ENCODE measurements around the gene BRIP1. TPM values are rescaled to one million over a fixed set of nuclear protein-coding genes. Genes with fewer than 3 reads are reported as not detected.
"Not testable (repeated sequence)": the region's sequence is repeated elsewhere in the genome, so short reads cannot be mapped to it uniquely, and the experiment has no call there.

The BRIP1 gene
- total and polyA plus RNA-seq, 3 donors from 2014 or later, result 7.5 to 10.6 (median 10.5) TPM

GRCh38 chr17:61828694-61829093 lies 34.6 kb downstream of the BRIP1 start:
- no peaks in the 10 kb centered on the region for H3K4me1 ChIP-seq
- 97 to 98% methylated on average over 1 of the region's 1 CpG for WGBS, 2 donors
- intact Hi-C loops (cut with DNase I; ENCODE audit: low total_unique reads), result no loop called here
- no peaks in the 10 kb centered on the region for H3K27me3 ChIP-seq
- H3K4me3 ChIP-seq, result no peak overlapping the region
- no peak for DNase-seq
- H3K27ac ChIP-seq, result no peak overlapping the region
- no peaks in the 10 kb centered on the region for H3K36me3 ChIP-seq (ENCODE audit: low read depth, missing control alignments)
- no peak for TF ChIP-seq POLR2A (IDR thresholded peaks at IDR 0.05)
- no peak for TF ChIP-seq CTCF (IDR thresholded peaks at IDR 0.05)
- H3K9me3 ChIP-seq, result no peaks in the 10 kb centered on the region

GRCh38 chr17:61827649-61828395 lies 35.5 kb downstream of the BRIP1 start:
- Histone ChIP-seq H3K27ac (no peak overlapping the region), H3K36me3 (ENCODE audit: low read depth, missing control alignments) (no peaks in the 10 kb centered on the region), H3K9me3 (no peaks in the 10 kb centered on the region), H3K4me1 (no peaks in the 10 kb centered on the region), H3K4me3 (no peak overlapping the region), H3K27me3 (no peaks in the 10 kb centered on the region)
- no peak for DNase-seq
- 92 to 97% methylated on average over 8 of the region's 8 CpGs for WGBS, 2 donors
- no peak for TF ChIP-seq CTCF (IDR thresholded peaks at IDR 0.05)
- TF ChIP-seq POLR2A (IDR thresholded peaks at IDR 0.05), result no peak
- intact Hi-C loops (cut with DNase I; ENCODE audit: low total_unique reads), result no loop called here

GRCh38 chr17:61826866-61827265 lies 36.5 kb downstream of the BRIP1 start:
- H3K4me3 ChIP-seq; H3K27ac ChIP-seq; H3K36me3 ChIP-seq (ENCODE audit: low read depth, missing control alignments); intact Hi-C loops (cut with DNase I; ENCODE audit: low total_unique reads); H3K4me1 ChIP-seq; DNase-seq; H3K9me3 ChIP-seq; H3K27me3 ChIP-seq: not testable (repeated sequence)
- WGBS, 2 donors, result 100% methylated on average over 1 of the region's 1 CpG

- intact Hi-C loops (cut with DNase I; ENCODE audit: low total_unique reads), result not testable (repeated sequence)
Observed at GRCh38 chr17:61826198-61826597, 37.1 kb downstream of the BRIP1 start.

GRCh38 chr17:61825448-61826137 lies 37.7 kb downstream of the BRIP1 start:
- TF ChIP-seq CTCF (IDR thresholded peaks at IDR 0.05), result no peak
- TF ChIP-seq POLR2A (IDR thresholded peaks at IDR 0.05), result no peak
- intact Hi-C loops (cut with DNase I; ENCODE audit: low total_unique reads), result no loop called here

More at GRCh38 chr17:61826198-61826597, 37.1 kb downstream of the BRIP1 start:
- not testable (repeated sequence) for H3K27me3 ChIP-seq; H3K36me3 ChIP-seq (ENCODE audit: low read depth, missing control alignments); H3K9me3 ChIP-seq; H3K27ac ChIP-seq; DNase-seq; H3K4me3 ChIP-seq; H3K4me1 ChIP-seq
- WGBS, 2 donors, result 89 to 97% methylated on average over 2 of the region's 2 CpGs

More at GRCh38 chr17:61825448-61826137, 37.7 kb downstream of the BRIP1 start:
- Histone ChIP-seq H3K4me3 (no peak overlapping the region), H3K36me3 (ENCODE audit: low read depth, missing control alignments) (no peaks in the 10 kb centered on the region), H3K27ac (no peak overlapping the region), H3K4me1 (no peaks in the 10 kb centered on the region), H3K27me3 (no peaks in the 10 kb centered on the region), H3K9me3 (no peaks in the 10 kb centered on the region)
- 90 to 95% methylated on average over 2 of the region's 2 CpGs for WGBS, 2 donors
- DNase-seq, result no peak

Data from testis (tissue), 3 donors.